Measurements from ENCODE around the gene LMOD2.

The LMOD2 gene

DNA sequence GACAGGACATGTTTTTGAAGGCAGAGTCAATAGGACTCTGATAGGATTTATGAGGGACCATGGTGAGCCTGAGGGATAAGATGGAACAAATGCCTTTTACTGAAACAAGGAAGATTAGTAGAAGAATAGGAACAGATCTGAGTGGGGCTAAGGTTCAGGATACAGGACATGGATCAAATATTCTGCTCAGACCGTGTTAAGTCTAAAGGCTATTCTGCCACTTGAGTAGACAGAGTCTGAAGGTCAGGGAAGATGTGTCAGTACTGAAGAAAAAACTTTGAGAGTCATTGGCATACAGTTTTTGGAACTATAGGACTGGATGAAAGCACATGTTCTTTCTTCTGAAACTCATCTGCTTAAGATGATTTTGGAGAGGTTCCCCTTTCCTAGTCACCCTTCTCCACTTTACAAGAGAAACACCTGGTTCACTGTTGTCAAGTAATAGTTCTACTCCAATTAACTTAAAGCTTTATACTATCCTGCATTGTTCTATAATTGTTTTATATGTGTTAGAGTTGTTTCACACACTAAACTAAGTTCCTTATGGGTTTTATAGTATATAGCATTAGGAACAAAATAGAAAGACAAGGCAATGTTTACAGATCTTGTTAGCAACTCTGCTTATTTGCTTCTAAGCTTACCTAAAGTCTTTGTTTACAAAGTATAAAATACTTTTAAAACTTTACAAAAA lies 49.7 kb downstream of the LMOD2 start:
- no peak overlapping the region for H3K4me3 ChIP-seq (ENCODE audit: low read length)
- no peak for TF ChIP-seq ZNF274 (IDR thresholded peaks at IDR 0.05; ENCODE audit: low read depth, low read length)

DNA sequence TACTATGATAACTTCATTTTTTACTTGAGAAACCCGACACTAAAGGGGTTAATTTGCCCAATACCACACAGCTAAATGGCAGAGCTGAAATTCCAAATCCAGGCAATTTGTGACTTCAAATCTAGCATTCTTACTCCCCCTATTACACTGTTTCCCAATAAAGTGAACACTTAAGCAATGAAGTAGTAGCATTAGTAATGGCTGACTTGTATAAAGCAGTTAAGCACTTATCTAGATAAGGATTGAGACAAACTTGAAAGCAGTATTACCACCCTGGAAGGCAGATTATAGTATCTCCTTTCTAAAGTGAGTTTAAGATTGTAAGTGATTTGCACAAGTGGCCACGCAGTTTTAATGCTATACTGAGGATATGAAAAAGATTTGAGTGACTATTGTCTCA lies 53.9 kb downstream of the LMOD2 start:
- H3K4me3 ChIP-seq (ENCODE audit: low read length) = no peak overlapping the region
- TF ChIP-seq ZNF274 (IDR thresholded peaks at IDR 0.05; ENCODE audit: low read depth, low read length) = no peak

- TF ChIP-seq ZNF274 (IDR thresholded peaks at IDR 0.05; ENCODE audit: low read depth, low read length) = no peak
- no peak overlapping the region; the same call in 1 of the 2 replicates for H3K4me3 ChIP-seq (ENCODE audit: low read length)
Observed at GRCh38 chr7:123710683-123711082, 55.0 kb downstream of the LMOD2 start.

DNA sequence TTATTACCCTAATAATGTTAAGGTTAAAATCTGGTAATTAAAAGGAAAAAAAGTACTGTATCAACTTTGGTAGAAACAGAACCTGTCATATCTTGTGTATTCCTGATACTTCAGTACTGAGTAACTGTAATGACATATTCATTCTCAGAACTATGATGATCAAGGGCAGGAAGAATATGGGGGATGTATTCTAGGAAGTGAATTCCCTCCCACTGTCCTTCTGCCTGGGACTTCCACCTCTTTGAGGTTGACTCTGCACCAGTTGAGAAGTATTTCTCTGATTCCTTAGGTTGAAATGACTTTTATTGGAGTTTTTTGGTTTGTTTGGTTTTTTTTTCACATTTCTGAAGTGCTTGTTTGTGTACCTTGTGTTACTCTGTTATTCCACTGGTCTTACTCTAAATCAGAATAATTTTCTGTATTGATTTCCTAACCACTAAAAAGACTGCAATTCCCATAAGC lies 56.2 kb downstream of the LMOD2 start:
- no peak for TF ChIP-seq ZNF274 (IDR thresholded peaks at IDR 0.05; ENCODE audit: low read depth, low read length)
- H3K4me3 ChIP-seq (ENCODE audit: low read length) = no peak overlapping the region

DNA sequence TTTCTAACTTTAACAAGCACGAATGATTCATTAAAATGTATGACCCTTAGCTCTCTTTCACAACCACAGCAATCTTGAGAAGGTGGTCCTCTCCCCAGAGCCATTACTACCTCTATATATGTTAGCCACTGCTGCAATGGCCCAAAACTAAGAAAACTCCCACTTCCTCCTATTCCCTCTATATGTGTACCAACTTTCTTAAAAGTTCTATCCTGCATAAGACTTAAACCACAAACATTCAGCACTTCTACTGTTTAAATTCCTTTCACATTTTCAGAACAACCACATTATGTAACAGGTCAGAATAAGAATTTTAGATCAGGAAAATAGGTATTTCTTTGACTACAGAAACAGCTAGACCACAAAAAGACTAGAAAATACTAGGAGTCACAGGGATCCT lies 57.0 kb downstream of the LMOD2 start:
- TF ChIP-seq ZNF274 (IDR thresholded peaks at IDR 0.05; ENCODE audit: low read depth, low read length) = no peak
- no peak overlapping the region for H3K4me3 ChIP-seq (ENCODE audit: low read length)
